Caco-2 (cell line): Measurements from ENCODE around the gene UCMA. TPM values are rescaled to one million over a fixed set of nuclear protein-coding genes. Genes with fewer than 3 reads are reported as not detected.

Experiments
- BruUV-seq: library from RNA; stranded (reverse); fragments of 400-500 nt; replicated peaks from 2 replicates; lab custom pipeline; 2021; lab: Mats Ljungman, UMichigan
- CTCF ChIA-PET: fragments of 300-600 bp; sonication (Branson Sonifier 250); formaldehyde crosslinking; loops from one replicate; lab custom pipeline; 2022; ENCODE audit warnings: antibody characterized with exemption; lab: Charles Lee
- POLR2A ChIA-PET: fragments of 300-600 bp; sonication (Branson Sonifier 250); formaldehyde crosslinking; loops from one replicate; lab custom pipeline; 2022; ENCODE audit warnings: antibody characterized with exemption; lab: Charles Lee
- DNase-seq, 2 experiments: peaks; one replicate each; pipeline versions ENCODE4 v3.0.0 to v3.0.0-alpha.2; 2020 to 2022
- H3K27me3 ChIP-seq: replicated peaks from 2 replicates; pipeline ENCODE4 v1.6.0; 2011; ENCODE audit warnings: low read length; ENCODE audit not compliant: control insufficient read depth, insufficient read depth
- H3K36me3 ChIP-seq: 2 replicates; pipeline ENCODE4 v1.5.1; 2011; ENCODE audit warnings: low read length; ENCODE audit not compliant: control insufficient read depth, insufficient read depth
- H3K4me1 ChIP-seq: fragments of 250-450 bp; sonication (Bioruptor Pico); 2 replicates; pipeline ENCODE4 v1.5.1; 2020; ENCODE audit warnings: mild to moderate bottlenecking
- H3K4me3 ChIP-seq: 2 replicates; pipeline ENCODE4 v1.5.1; 2011; ENCODE audit warnings: low read depth, mild to moderate bottlenecking, control low read depth, low read length
- H3K9me3 ChIP-seq: fragments of 250-450 bp; sonication (Bioruptor Pico); 2 replicates; pipeline ENCODE4 v1.5.1; 2020; ENCODE audit warnings: mild to moderate bottlenecking, moderate library complexity
- H3K27ac Mint-ChIP-seq: one replicate; pipeline ENCODE4 v1.8.0; 2022; ENCODE audit warnings: mixed read lengths; ENCODE audit not compliant: unreplicated experiment
- H3K27me3 Mint-ChIP-seq: one replicate; pipeline ENCODE4 v1.8.0; 2022; ENCODE audit warnings: mixed read lengths; ENCODE audit not compliant: insufficient read depth, unreplicated experiment
- H3K36me3 Mint-ChIP-seq: one replicate; pipeline ENCODE4 v1.8.0; 2022; ENCODE audit warnings: mild to moderate bottlenecking, mixed read lengths; ENCODE audit not compliant: insufficient read depth, unreplicated experiment
- H3K4me1 Mint-ChIP-seq: one replicate; pipeline ENCODE4 v1.8.0; 2022; ENCODE audit warnings: low read depth, mixed read lengths; ENCODE audit not compliant: unreplicated experiment
- H3K4me3 Mint-ChIP-seq: one replicate; pipeline ENCODE4 v1.8.0; 2022; ENCODE audit warnings: mild to moderate bottlenecking, moderate library complexity, mixed read lengths; ENCODE audit not compliant: unreplicated experiment
- H3K9me3 Mint-ChIP-seq: one replicate; pipeline ENCODE4 v1.8.0; 2022; ENCODE audit warnings: mixed read lengths; ENCODE audit not compliant: unreplicated experiment
- CTCF ChIP-seq, 2 experiments: fragments of 200-600 bp in 1 of 2; IDR thresholded peaks; 1 replicate in 1 of 2; 2 replicates in 1 of 2; pipeline versions ENCODE4 v1.5.1 to v1.8.0; 2011 to 2022; ENCODE audit warnings: antibody characterized with exemption in 1 of 2, control low read depth in 1 of 2, inconsistent platforms in 1 of 2, low read depth in 1 of 2, low read length in 1 of 2, mild to moderate bottlenecking in 1 of 2, moderate library complexity in 1 of 2; ENCODE audit not compliant: insufficient read depth in 1 of 2, severe bottlenecking in 1 of 2, unreplicated experiment in 1 of 2
- intact Hi-C: fragments of 100-400 bp; cut with micrococcal nuclease; formaldehyde crosslinking; loops from one replicate; pipeline ENCODE4 v1.10.0; 2022; ENCODE audit not compliant: unreplicated experiment
- total RNA-seq: library from RNA; stranded (reverse); gene quantifications from 2 replicates; pipeline ENCODE4 v1.2.3, GENCODE V29; 2022

The UCMA gene
- total RNA-seq, 1 experiment from 2014 or later = not detected

DNA sequence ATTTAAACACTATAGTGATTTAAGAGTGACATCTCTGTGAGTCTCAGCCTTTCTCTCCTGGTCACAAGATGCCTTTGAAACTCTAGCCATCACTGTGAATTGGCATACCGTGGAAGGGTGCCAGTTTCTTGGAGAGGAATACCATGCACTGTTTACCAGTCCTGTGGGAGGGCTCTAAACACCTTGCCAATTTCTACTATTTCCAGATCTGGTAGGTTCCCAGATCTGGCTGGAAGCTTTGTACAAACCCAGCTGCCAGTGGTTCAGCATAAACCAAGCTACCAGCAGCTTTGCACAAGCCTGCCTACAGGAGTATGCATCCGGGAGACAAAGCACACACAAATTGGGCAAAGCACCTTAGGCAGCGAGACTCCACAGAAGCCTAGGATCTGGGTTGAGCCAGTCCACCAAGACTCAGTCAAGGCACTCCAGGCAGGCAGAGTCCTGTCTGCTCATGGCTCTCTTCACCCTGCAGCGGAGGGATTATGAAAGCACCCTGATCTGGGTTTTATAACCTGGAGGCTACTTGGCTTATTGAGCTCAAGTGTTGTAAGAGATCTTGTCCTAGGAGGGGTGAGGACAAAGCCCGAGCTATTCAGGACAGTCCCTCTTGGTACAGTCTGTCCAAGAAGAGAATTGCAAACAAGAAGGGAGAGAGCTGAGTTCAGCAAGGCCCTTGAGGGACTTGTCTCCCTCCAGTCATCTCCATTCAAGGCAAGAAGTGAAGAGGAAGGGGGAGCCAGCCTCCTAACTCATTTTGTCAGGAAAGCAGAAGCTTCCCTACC, 49.3 kb downstream of the UCMA start:
- Mint-ChIP-seq H3K27me3 (no peaks in the 10 kb centered on the region), H3K9me3 (no peaks in the 10 kb centered on the region), H3K4me1 (no peaks in the 10 kb centered on the region), H3K4me3 (no peak overlapping the region), H3K27ac (no peak overlapping the region), H3K36me3 (peaks cover 83% of the 10 kb centered on the region)
- POLR2A ChIA-PET = no interaction called here
- intact Hi-C loops = no loop called here
- Histone ChIP-seq H3K4me3 (no peak overlapping the region), H3K36me3 (peaks cover 4% of the 10 kb centered on the region), H3K4me1 (no peaks in the 10 kb centered on the region), H3K27me3 (no peaks in the 10 kb centered on the region), H3K9me3 (no peaks in the 10 kb centered on the region)
- CTCF ChIA-PET = no interaction called here
- no peak for TF ChIP-seq CTCF (IDR thresholded peaks at IDR 0.05; ENCODE audit: insufficient read depth in 1 of 2, low read depth in 1 of 2, low read length in 1 of 2, severe bottlenecking in 1 of 2, unreplicated experiment in 1 of 2)
- BruUV-seq = no TSS peak
- DNase-seq = no peak

GRCh38 chr10:13184276-13184675, 49.9 kb downstream of the UCMA start:
- DNase-seq = no peak
- H3K4me3 Mint-ChIP-seq = no peak overlapping the region
- intact Hi-C loops = no loop called here
- no peaks in the 10 kb centered on the region for H3K9me3 ChIP-seq
- H3K4me1 Mint-ChIP-seq = no peaks in the 10 kb centered on the region
- TF ChIP-seq CTCF (IDR thresholded peaks at IDR 0.05; ENCODE audit: insufficient read depth in 1 of 2, low read depth in 1 of 2, low read length in 1 of 2, severe bottlenecking in 1 of 2, unreplicated experiment in 1 of 2) = no peak
- no peaks in the 10 kb centered on the region for H3K4me1 ChIP-seq
- H3K27me3 Mint-ChIP-seq = no peaks in the 10 kb centered on the region
- H3K4me3 ChIP-seq = no peak overlapping the region
- CTCF ChIA-PET = no interaction called here
- H3K36me3 Mint-ChIP-seq = peaks cover 78% of the 10 kb centered on the region
- H3K9me3 Mint-ChIP-seq = no peaks in the 10 kb centered on the region
- H3K27ac Mint-ChIP-seq = no peak overlapping the region
- H3K27me3 ChIP-seq = no peaks in the 10 kb centered on the region
- peaks cover 4% of the 10 kb centered on the region for H3K36me3 ChIP-seq
- POLR2A ChIA-PET = no interaction called here
- BruUV-seq = no TSS peak

- Mint-ChIP-seq H3K27me3 (no peaks in the 10 kb centered on the region), H3K4me1 (no peaks in the 10 kb centered on the region), H3K4me3 (no peak overlapping the region), H3K36me3 (peaks cover 83% of the 10 kb centered on the region), H3K27ac (no peak overlapping the region), H3K9me3 (no peaks in the 10 kb centered on the region)
- ChIA-PET POLR2A (no interaction called here), CTCF (no interaction called here)
- Histone ChIP-seq H3K9me3 (no peaks in the 10 kb centered on the region), H3K36me3 (peaks cover 2% of the 10 kb centered on the region), H3K4me1 (no peaks in the 10 kb centered on the region), H3K4me3 (no peak overlapping the region), H3K27me3 (no peaks in the 10 kb centered on the region)
- no peak for TF ChIP-seq CTCF (IDR thresholded peaks at IDR 0.05; ENCODE audit: insufficient read depth in 1 of 2, low read depth in 1 of 2, low read length in 1 of 2, severe bottlenecking in 1 of 2, unreplicated experiment in 1 of 2)
- no TSS peak for BruUV-seq
- intact Hi-C loops = no loop called here
- no peak for DNase-seq
Measured at GRCh38 chr10:13183625-13184024, 50.5 kb downstream of the UCMA start.
